Esophagus squamous epithelium (tissue), 5 donors: ENCODE measurements around the gene HAUS6. TPM values are rescaled to one million over a fixed set of nuclear protein-coding genes. Genes with fewer than 3 reads are reported as not detected.
A peak's percentile ranks its signal among the peaks of the same experiment; 100 is the strongest.

Source experiments
- DNase-seq: peaks from one replicate; lab custom pipeline; 2025; lab: John Stamatoyannopoulos, UW
- H3K27ac ChIP-seq, 4 donors: fragments of 200-600 bp; sonication (generic); one replicate each; pipeline ENCODE4 v1.5.1; 2016 to 2019; ENCODE audit warnings: mild to moderate bottlenecking in 1 of 4
- H3K27me3 ChIP-seq, 4 donors: fragments of 200-600 bp; sonication (generic); 1 replicate in 3 of 4; 2 replicates in 1 of 4; pipeline versions ENCODE4 v1.5.1 to v1.6.0; 2017 to 2021; ENCODE audit warnings: antibody characterized with exemption in 1 of 4
- H3K36me3 ChIP-seq, 3 donors: fragments of 200-600 bp; sonication (generic); one replicate each; pipeline ENCODE4 v1.5.1; 2016 to 2019
- H3K4me1 ChIP-seq, 3 donors: fragments of 200-600 bp; sonication (generic); one replicate each; pipeline ENCODE4 v1.5.1; 2017 to 2019
- H3K4me3 ChIP-seq, 4 donors: fragments of 200-600 bp; sonication (generic); 1 replicate in 3 of 4; 2 replicates in 1 of 4; pipeline ENCODE4 v1.5.1; 2016 to 2019; ENCODE audit warnings: mild to moderate bottlenecking in 2 of 4, moderate library complexity in 1 of 4
- H3K9me3 ChIP-seq, 3 donors: fragments of 200-600 bp; sonication (generic); one replicate each; pipeline ENCODE4 v1.5.1; 2016 to 2019
- CTCF ChIP-seq, 6 experiments: fragments of 450-650 bp in 4 of 6; fragments of 200-600 bp in 2 of 6; sonication (generic) in 2 of 6; IDR thresholded peaks; one replicate each; pipeline ENCODE4 v1.5.1; 2016 to 2019; ENCODE audit warnings: antibody characterized with exemption in 6 of 6, mild to moderate bottlenecking in 4 of 6, moderate library complexity in 4 of 6
- POLR2A ChIP-seq, 4 donors: fragments of 450-650 bp; IDR thresholded peaks; one replicate each; pipeline ENCODE4 v1.6.1; 2017; ENCODE audit warnings: antibody characterized with exemption in 4 of 4, mild to moderate bottlenecking in 4 of 4, moderate library complexity in 3 of 4
- WGBS, 2 donors: methylation state at CpG; one replicate each; pipeline ENCODE4 v1.1.5; 2018; 5-methylcytosine and 5-hydroxymethylcytosine counted together
- intact Hi-C: fragments of 100-400 bp; cut with DNase I; formaldehyde crosslinking; loops from one replicate; pipeline ENCODE4 v1.15.0; 2022
- total RNA-seq, 4 donors: library from RNA; depleted of rRNA; stranded (reverse); fragments of >200 nt; gene quantifications; one replicate each; pipeline ENCODE4 v1.1.0, GENCODE V29; 2016
- donor health status: DM: yes; HTN: yes; CAD: no.

HAUS6 gene
- total RNA-seq, 4 donors from 2014 or later: 3.1 to 9.3 (median 9.0) TPM

DNA sequence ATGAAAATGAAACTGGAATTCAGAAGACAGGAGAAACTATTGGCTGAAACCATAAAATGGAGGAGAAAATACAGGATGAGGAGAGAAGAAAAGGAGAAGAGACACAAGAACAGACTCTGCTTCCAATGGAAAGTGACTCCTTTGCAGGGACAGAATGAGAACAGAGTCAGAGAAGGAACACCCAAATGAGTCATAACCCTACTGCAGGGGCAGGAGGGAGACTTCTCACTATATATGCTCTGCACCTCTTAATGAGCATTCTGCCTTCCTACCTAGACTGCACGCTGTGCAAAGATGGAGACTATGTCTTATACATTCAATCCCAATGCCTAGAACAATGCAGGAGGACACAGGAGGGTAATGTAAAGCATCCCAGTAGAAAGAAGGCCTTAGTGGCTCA, 71.8 kb downstream of the HAUS6 start:
- no peak for DNase-seq
- intact Hi-C loops: no loop called here
- Histone ChIP-seq H3K27me3 (peaks cover 0 to 4% (median 0%) of the 10 kb centered on the region in 4 donors), H3K4me1 (no peaks in the 10 kb centered on the region), H3K36me3 (no peaks in the 10 kb centered on the region), H3K9me3 (no peaks in the 10 kb centered on the region), H3K27ac (no peak overlapping the region), H3K4me3 (no peak overlapping the region)
- no peak for TF ChIP-seq POLR2A (IDR thresholded peaks at IDR 0.05)
- TF ChIP-seq CTCF (IDR thresholded peaks at IDR 0.05): no peak
- 91 to 92% methylated on average over 1 of the region's 1 CpG for WGBS, 2 donors

DNA sequence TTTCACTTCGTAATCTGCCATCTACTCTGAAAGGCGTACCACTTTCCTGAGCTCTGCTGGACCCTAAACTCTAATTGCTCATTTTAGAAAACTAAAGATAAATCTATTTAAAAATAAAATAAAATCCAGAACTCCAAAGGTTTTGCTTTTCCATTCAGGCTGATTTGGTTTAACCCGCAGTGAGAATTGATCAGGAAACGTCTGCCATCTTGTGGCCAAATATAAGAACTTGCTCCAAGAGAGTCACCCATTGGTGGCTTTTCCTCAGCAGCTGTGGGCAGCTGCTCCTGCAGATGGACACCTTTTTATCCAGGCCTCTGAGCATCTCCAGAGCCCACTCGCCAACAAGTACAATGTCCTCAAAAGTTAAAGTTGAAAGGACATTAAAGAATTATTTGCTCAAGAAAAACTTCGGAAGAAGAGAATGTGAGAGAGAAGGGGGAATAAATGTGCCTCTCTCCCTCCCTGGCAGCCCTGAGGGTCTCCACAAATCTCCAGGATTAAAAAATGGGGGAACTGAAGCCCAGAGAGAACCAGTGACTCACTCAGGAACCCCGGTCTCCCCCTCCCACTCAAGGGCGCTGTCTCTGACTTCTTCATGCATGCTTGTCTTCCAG, 73.8 kb downstream of the HAUS6 start:
- TF ChIP-seq CTCF (IDR thresholded peaks at IDR 0.05) (peak in 5 of 6 experiments; percentile 65 to 83 (median 79)), POLR2A (IDR thresholded peaks at IDR 0.05) (no peak)
- H3K27me3 ChIP-seq: peaks cover 0 to 4% (median 0%) of the 10 kb centered on the region in 4 donors
- no peaks in the 10 kb centered on the region for H3K9me3 ChIP-seq
- no peaks in the 10 kb centered on the region for H3K4me1 ChIP-seq
- DNase-seq: no peak
- WGBS, 2 donors: 22 to 29% methylated on average over 8 of the region's 8 CpGs
- H3K36me3 ChIP-seq: no peaks in the 10 kb centered on the region
- no peak overlapping the region for H3K4me3 ChIP-seq
- H3K27ac ChIP-seq: no peak overlapping the region
- intact Hi-C loops: no loop called here

DNA sequence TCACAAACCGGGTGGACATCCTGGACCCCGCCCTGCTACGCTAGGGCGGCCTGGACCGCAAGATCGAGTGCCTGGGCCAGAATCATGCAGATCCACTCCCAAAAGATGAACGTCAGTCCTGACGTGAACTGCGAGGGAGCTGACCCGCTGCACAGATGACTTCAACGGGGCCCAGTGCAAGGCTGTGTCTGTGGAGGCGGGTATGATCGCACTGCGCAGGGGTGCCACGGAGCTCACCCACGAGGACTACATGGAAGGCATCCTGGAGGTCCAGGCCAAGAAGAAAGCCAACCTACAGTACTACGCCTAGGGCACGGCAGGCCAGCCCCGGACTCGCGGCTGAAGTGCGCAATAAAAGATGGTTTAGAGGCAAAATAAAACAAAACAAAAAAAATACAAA, 74.9 kb downstream of the HAUS6 start:
- peaks cover 0 to 4% (median 0%) of the 10 kb centered on the region in 4 donors for H3K27me3 ChIP-seq
- H3K27ac ChIP-seq: no peak overlapping the region
- no peaks in the 10 kb centered on the region for H3K36me3 ChIP-seq
- no peak overlapping the region for H3K4me3 ChIP-seq
- no peak for DNase-seq
- H3K9me3 ChIP-seq: no peaks in the 10 kb centered on the region
- no peak for TF ChIP-seq CTCF (IDR thresholded peaks at IDR 0.05)
- TF ChIP-seq POLR2A (IDR thresholded peaks at IDR 0.05): no peak
- 92 to 93% methylated on average over 8 to 12 of the region's 22 CpGs for WGBS, 2 donors
- intact Hi-C loops: no loop called here
- no peaks in the 10 kb centered on the region for H3K4me1 ChIP-seq

DNA sequence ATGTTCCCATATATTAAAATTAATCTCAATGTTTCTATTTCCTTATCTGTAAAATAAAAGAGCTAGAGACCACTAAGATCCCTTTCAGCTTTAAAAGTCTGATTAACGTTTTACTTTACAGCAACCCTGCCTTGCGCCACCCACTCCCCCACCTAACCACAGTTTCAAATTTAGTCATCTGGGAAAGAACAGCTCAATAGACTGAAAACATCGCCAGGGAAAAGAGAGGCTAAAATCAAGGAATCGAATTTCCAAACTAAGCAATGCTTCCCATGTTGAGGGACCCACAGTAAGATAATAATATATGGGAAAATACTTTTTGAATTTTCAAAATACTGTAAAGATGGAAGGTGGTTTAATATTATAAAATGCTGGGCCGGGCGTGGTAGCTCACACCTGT, 76.3 kb downstream of the HAUS6 start:
- DNase-seq: no peak
- intact Hi-C loops: no loop called here
- 80 to 88% methylated on average over 6 of the region's 6 CpGs for WGBS, 2 donors
- Histone ChIP-seq H3K4me3 (no peak overlapping the region), H3K4me1 (no peaks in the 10 kb centered on the region), H3K27ac (no peak overlapping the region), H3K36me3 (no peaks in the 10 kb centered on the region), H3K27me3 (peaks cover 0 to 4% (median 0%) of the 10 kb centered on the region in 4 donors), H3K9me3 (no peaks in the 10 kb centered on the region)
- TF ChIP-seq CTCF (IDR thresholded peaks at IDR 0.05) (no peak), POLR2A (IDR thresholded peaks at IDR 0.05) (no peak)

DNA sequence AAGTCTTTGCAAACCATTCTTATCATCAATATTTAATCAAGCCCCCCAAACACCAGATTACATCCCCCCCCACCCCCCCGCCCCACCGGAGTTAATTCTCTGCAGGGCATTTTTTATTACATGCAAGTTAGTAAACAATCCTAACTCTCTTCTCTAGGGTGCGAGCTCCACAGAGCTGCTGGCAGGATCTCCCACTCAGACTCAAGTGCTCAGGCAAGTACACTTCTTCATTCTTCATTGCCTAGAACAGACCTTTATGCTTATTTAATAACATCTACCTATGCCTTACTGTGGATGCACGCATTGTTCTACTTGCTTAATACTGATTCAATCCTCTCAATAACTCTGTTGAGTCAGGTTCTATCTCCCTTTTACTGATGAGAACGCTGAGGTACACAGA, 79.6 kb downstream of the HAUS6 start:
- WGBS, 2 donors: 68 to 73% methylated on average over 5 of the region's 5 CpGs
- no peaks in the 10 kb centered on the region for H3K36me3 ChIP-seq
- H3K27me3 ChIP-seq: no peaks in the 10 kb centered on the region
- TF ChIP-seq POLR2A (IDR thresholded peaks at IDR 0.05) (no peak), CTCF (IDR thresholded peaks at IDR 0.05) (no peak)
- no peaks in the 10 kb centered on the region for H3K4me1 ChIP-seq
- DNase-seq: no peak
- intact Hi-C loops: no loop called here
- H3K4me3 ChIP-seq: no peak overlapping the region
- no peak overlapping the region for H3K27ac ChIP-seq
- no peaks in the 10 kb centered on the region for H3K9me3 ChIP-seq
